Stimulated activated memory B cell treated with anti-CD40 and anti-IgM and Interleukin-4, amounts not matched to agents 10 μg/mL and 1 μg/mL and 100 μg/mL, for 72 hours (primary cell): Measurements from ENCODE around the gene GPANK1.
A peak's percentile ranks its signal among the peaks of the same experiment; 100 is the strongest.

Source experiments
- ATAC-seq: fragments of 150-1000 bp; cut with Tn5 transposase; 2 replicates; pipeline ENCODE4 v1.10.0; 2021
- H3K27ac Mint-ChIP-seq: one replicate; pipeline ENCODE4 v1.8.0; 2022; ENCODE audit warnings: mild to moderate bottlenecking, mixed read lengths
- H3K27me3 Mint-ChIP-seq: one replicate; pipeline ENCODE4 v1.8.0; 2022; ENCODE audit warnings: mixed read lengths
- H3K36me3 Mint-ChIP-seq: one replicate; pipeline ENCODE4 v1.8.0; 2022; ENCODE audit warnings: mixed read lengths
- H3K4me1 Mint-ChIP-seq: one replicate; pipeline ENCODE4 v1.8.0; 2022; ENCODE audit warnings: mixed read lengths
- H3K4me3 Mint-ChIP-seq: one replicate; pipeline ENCODE4 v1.8.0; 2022; ENCODE audit warnings: mild to moderate bottlenecking, moderate library complexity, mixed read lengths
- H3K9me3 Mint-ChIP-seq: one replicate; pipeline ENCODE4 v1.8.0; 2022; ENCODE audit warnings: mixed read lengths

Gene GPANK1

DNA sequence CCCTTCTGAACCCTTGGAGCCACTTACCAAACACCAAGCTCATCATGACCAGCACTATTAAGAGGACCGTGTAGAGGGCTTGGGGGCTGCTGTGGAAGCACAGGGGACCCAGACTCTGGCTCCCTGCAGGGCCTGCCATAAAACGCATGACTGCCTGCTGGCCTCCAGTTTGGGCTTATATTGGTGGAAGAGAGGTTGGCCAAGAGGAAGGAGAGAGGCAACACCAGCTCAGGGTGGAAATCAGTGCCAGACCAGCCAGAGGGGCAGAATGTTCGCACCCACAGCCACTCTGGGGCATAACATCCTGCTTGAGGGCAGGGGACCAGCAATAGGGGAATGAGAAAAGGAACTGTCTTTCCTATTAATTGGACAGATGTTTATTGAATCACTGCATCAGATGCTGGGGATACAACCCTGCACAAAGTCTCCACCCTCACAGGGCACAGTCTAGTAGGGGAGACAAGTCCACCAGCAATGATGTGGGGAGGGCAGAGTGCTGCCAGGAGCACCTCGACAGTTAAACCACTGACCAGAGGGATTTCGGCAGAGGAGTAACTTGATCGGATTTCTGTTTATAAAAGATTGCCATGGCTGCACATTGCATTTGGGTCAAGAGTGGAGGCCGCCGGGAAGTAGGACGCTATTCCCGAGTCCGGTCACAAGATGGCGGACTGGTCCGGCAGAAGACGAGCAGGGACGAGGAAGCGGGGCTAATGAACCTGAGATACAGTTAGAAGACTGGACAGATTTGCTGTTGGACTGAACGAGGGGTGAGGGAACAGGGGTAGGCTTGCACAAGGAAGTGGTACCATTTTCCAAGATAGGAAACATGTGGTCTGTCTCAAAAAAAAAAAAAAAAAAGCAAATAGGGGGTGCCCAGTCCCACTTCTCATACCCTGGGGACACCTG is 15.7 kb upstream of the GPANK1 start, which contains the start of gene LY6G5C:
TSS of gene LY6G5C (minus strand) at position 842 of the 909 bp plus-strand sequence. CDS start at position 148, 694 bp downstream.
- H3K4me1 Mint-ChIP-seq, result peaks cover 37% of the 10 kb centered on the region
- peak within 1 kb of the TSS; percentile 47 for H3K27ac Mint-ChIP-seq
- peak within 1 kb of the TSS; percentile 77 for H3K4me3 Mint-ChIP-seq
- H3K36me3 Mint-ChIP-seq, result peaks cover 7% of the 10 kb centered on the region
- no peaks in the 10 kb centered on the region for H3K9me3 Mint-ChIP-seq
- ATAC-seq, result peak; percentile 78
- no peaks in the 10 kb centered on the region for H3K27me3 Mint-ChIP-seq

DNA sequence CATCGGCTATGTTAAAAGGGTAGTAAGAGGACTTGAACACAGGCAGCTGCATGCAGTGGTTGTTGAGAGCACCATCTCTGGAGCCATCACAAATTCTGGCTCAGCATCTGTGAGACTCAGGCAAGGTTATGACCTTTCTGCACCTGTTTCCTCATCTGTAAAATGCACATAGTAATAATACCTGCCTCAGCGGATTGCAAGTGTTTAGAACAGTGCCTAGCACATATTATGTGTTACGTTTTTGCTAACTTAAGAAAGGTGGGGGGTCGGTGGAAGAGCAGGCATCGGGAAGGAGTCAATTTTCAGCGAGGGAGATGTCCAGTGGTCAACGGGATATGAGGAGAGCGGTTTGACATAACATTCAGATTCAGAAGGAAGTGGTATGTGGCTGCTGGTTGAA is 13.2 kb upstream of the GPANK1 start:
- H3K27ac Mint-ChIP-seq, result peak overlapping the region; percentile 6
- peaks cover 6% of the 10 kb centered on the region for H3K36me3 Mint-ChIP-seq
- no peak for ATAC-seq
- no peaks in the 10 kb centered on the region for H3K9me3 Mint-ChIP-seq
- H3K4me3 Mint-ChIP-seq, result no peak overlapping the region
- H3K4me1 Mint-ChIP-seq, result peaks cover 37% of the 10 kb centered on the region
- H3K27me3 Mint-ChIP-seq, result no peaks in the 10 kb centered on the region

DNA sequence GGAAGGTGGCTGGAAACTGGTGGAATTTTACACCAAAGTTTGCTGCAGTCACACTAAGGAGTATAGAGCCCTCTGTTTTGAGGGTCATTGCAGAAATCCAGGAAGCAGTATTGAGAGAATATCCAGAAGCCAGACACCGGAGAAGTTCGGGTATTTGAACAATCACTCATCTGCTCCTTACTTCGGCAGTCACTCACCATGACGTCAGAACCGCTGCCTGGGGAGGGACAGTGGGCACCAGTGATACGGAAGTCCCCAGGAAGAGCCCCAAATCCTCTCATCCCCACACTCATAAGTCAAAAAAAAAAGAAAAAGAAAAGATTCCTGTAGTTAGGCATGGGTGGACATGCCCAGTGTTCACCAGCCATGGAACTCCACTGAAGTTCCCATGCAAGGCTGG is 12.1 kb upstream of the GPANK1 start:
- peaks cover 16% of the 10 kb centered on the region for H3K36me3 Mint-ChIP-seq
- H3K27me3 Mint-ChIP-seq, result no peaks in the 10 kb centered on the region
- peaks cover 37% of the 10 kb centered on the region for H3K4me1 Mint-ChIP-seq
- no peaks in the 10 kb centered on the region for H3K9me3 Mint-ChIP-seq
- H3K27ac Mint-ChIP-seq, result peak overlapping the region; percentile 67
- no peak for ATAC-seq
- H3K4me3 Mint-ChIP-seq, result no peak overlapping the region

DNA sequence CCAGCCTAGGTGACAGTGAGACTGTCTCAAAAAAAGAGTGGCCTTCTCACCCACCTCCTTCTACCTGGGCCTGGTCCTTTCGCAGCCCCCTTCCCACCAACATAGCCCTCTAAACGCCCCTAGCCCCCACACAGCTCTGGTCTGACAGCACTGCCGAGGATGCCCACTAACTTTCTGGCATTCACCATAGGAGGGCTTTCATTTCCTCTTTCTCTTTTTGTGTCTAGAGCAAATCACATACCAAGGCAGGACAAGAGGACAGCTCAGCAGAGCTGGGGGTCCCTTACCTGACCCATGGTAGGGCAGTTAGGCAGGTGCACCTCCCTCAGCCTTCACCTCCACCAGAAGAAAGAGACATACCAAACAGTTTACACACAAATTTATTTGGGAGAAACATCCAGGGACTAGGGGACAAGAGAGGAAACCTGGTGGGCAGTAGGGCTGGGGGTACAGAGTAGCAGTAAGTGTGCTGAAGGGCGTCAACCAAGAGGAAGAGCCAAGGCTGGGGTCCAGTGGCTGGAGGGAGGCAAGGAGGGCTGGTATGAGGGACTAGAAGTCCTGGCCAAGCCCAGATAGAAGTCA is 11.6 kb upstream of the GPANK1 start:
- Mint-ChIP-seq H3K27ac (peak overlapping the region; percentile 67), H3K27me3 (no peaks in the 10 kb centered on the region), H3K4me3 (no peak overlapping the region), H3K9me3 (no peaks in the 10 kb centered on the region), H3K36me3 (peaks cover 19% of the 10 kb centered on the region), H3K4me1 (peaks cover 33% of the 10 kb centered on the region)
- ATAC-seq, result peak; percentile 50

DNA sequence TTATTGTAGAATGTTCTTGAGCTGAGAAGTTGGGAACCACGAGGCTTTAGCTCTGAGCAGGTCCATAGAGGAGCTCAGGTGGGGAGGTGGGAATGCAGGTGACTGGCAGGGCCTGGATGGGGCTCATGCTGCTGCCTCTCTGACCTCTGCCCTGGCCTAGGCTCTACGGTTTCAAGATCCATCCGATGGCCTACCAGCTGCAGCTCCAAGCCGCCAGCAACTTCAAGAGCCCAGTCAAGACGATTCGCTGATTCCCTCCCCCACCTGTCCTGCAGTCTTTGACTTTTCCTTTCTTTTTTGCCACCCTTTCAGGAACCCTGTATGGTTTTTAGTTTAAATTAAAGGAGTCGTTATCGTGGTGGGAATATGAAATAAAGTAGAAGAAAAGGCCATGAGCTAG is 4.9 kb upstream of the GPANK1 start, which contains the start of gene LY6G5B:
TSS of gene LY6G5B (plus strand) at position 301 of the 400 bp plus-strand sequence. CDS start 975 bp downstream, outside the sequence.
- H3K4me3 Mint-ChIP-seq, result no peak within 1 kb of the TSS
- H3K27ac Mint-ChIP-seq, result no peak within 1 kb of the TSS
- H3K4me1 Mint-ChIP-seq, result peaks cover 28% of the 10 kb centered on the region
- ATAC-seq, result no peak
- H3K27me3 Mint-ChIP-seq, result no peaks in the 10 kb centered on the region
- peaks cover 58% of the 10 kb centered on the region for H3K36me3 Mint-ChIP-seq
- H3K9me3 Mint-ChIP-seq, result no peaks in the 10 kb centered on the region

DNA sequence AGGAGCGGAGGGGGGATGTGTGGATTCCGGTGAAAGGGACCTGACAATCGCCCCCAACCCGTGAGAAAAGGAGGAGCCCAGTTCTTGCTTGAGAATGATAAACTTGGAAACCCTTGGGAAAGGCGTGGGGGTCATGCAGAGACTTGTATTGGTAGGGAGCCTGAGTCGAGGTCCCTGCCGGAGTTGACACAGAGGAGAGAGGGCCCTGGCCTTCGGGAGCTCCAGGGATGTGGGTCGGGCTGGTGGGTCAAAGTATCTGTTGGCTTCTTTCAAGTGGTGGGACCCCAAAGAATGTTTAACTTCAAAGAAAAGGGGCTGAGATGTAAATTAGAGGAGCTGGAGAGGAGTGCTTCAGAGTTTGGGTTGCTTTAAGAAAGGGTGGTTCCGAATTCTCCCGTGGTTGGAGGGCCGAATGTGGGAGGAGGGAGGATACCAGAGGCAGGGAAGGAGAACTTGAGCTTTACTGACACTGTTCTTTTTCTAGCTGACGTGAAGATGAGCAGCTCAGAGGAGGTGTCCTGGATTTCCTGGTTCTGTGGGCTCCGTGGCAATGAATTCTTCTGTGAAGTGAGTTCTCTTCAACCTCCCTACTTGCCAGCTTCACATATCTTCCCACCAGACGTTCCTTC is 1.7 kb upstream of the GPANK1 start:
- H3K9me3 Mint-ChIP-seq, result no peaks in the 10 kb centered on the region
- peaks cover 65% of the 10 kb centered on the region for H3K36me3 Mint-ChIP-seq
- peak overlapping the region; percentile 95 for H3K4me3 Mint-ChIP-seq
- peaks cover 60% of the 10 kb centered on the region for H3K4me1 Mint-ChIP-seq
- H3K27me3 Mint-ChIP-seq, result no peaks in the 10 kb centered on the region
- peak overlapping the region; percentile 98 for H3K27ac Mint-ChIP-seq
- ATAC-seq, result no peak

DNA sequence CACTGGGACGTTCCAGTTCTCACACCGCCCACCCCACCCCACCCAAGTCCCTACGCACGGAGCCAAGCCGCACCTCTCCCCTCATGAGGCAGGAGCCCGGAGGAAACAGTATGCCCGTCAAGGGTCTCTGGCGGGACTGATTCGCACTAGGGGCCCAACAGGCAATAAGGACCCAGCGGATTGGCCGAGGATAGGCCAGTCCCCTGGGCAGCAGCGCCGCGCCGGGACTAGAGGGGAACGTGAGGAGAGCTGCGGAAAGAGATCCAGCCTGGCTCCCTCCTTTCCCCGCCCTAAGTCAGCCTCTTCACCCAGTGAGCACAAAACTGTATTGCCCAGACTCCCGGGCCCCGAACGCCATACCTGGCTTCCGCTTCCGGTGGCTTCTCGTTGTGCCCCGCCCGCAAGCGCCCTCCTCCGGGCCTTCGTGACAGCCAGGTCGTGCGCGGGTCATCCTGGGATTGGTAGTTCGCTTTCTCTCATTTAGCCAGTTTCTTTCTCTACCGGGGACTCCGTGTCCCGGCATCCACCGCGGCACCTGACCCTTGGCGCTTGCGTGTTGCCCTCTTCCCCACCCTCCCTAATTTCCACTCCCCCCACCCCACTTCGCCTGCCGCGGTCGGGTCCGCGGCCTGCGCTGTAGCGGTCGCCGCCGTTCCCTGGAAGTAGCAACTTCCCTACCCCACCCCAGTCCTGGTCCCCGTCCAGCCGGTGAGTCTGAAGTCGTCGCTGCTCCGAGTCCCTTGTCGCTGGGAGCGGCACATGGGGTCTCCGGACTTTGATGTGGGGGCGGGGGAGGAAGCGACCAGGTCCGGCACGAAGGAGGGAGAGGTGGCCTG is 922 bp upstream of the GPANK1 start, which contains the start of gene CSNK2B:
TSS of gene CSNK2B (plus strand) at position 580 of the 836 bp plus-strand sequence. CDS start 752 bp downstream, outside the sequence.
- H3K27ac Mint-ChIP-seq, result peak within 1 kb of the TSS; percentile 98
- H3K4me3 Mint-ChIP-seq, result peak within 1 kb of the TSS; percentile 95
- peak; percentile 94 for ATAC-seq
- no peaks in the 10 kb centered on the region for H3K9me3 Mint-ChIP-seq
- H3K27me3 Mint-ChIP-seq, result no peaks in the 10 kb centered on the region
- peaks cover 67% of the 10 kb centered on the region for H3K4me1 Mint-ChIP-seq
- peaks cover 57% of the 10 kb centered on the region for H3K36me3 Mint-ChIP-seq

DNA sequence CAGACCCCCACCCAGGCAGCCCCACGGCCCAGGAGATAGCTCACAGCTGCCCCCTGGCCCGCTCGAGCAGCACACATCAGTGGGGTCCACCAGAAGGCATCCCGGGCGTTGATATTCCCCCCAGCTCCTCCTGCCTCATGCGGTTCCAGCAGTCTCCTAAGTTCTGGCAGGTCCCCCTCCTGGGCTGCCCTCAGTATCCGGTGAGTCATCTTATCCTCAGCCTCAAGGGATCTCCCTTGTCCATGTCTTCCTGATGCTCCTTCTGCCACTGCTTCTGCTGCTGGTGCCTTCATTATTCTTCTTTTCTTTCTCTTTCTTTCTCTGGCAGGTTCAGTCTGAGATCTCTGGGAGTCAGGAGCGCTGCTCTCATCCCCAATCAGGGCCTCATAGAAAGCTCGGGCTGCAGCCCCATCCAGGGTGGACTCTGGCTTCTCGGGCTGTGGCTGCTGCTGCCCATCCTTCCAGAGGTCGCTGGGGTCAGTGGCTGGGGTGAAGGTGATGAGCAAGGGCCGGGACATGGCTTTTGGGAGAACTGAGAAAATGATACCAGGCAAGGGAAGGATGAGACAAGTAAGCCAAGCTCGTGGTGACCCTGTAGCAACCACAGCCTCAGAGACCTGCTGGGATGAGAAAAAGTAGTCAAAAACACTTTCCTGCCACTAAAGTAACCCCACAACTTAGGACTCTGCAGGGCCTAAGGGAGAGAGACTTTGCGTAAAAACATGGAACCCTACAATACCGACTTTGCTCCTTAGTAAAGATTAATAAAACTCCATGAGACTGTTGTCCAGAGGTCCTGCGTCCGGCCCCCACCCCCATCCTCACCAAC is 622 bp downstream of the GPANK1 start:
- H3K36me3 Mint-ChIP-seq, result peaks cover 60% of the 10 kb centered on the region
- no peak for ATAC-seq
- H3K9me3 Mint-ChIP-seq, result no peaks in the 10 kb centered on the region
- peaks cover 79% of the 10 kb centered on the region for H3K4me1 Mint-ChIP-seq
- peak overlapping the region; percentile 95 for H3K4me3 Mint-ChIP-seq
- H3K27me3 Mint-ChIP-seq, result no peaks in the 10 kb centered on the region
- peak overlapping the region; percentile 98 for H3K27ac Mint-ChIP-seq

DNA sequence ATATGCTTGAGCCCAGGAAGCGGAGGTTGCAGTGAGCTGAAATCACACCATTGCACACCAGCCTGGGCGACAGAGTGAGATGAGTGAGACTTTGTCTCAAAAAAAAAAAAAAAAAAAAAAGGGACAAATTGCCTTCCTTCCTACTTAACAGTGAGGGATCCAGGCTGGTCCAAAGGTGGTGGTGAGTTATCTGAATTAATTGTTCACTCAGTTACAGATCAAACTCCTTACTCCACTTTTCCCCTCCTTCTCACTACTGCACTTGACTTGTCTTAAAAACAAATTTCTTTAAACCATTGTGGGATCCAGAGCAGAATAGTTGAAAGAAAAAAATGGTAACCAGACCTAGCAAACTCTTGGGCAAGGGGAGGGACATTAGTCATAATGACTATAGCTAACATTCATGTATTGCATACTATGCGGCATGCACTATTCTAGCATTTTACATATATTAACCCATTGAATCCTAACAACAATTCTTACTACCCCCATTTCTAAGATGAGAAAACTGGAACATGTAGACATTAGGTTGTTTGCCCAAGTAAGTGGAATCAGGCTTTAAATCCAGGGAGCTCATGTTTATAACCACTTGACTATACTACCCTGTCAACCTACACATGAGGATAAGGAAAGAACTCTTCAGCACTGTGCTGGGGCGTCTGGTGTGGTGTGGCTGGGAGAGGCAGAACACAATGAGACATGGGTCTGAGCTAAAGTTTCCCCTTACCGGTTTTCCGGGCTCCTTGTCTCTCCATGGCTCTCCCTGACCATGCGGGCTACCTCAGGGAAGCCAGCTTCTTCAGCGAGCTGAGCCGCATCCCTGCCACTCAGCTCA is 1.5 kb downstream of the GPANK1 start:
- peak overlapping the region; percentile 98 for H3K27ac Mint-ChIP-seq
- peaks cover 86% of the 10 kb centered on the region for H3K4me1 Mint-ChIP-seq
- peak overlapping the region; percentile 95 for H3K4me3 Mint-ChIP-seq
- no peak for ATAC-seq
- no peaks in the 10 kb centered on the region for H3K27me3 Mint-ChIP-seq
- H3K36me3 Mint-ChIP-seq, result peaks cover 60% of the 10 kb centered on the region
- no peaks in the 10 kb centered on the region for H3K9me3 Mint-ChIP-seq

DNA sequence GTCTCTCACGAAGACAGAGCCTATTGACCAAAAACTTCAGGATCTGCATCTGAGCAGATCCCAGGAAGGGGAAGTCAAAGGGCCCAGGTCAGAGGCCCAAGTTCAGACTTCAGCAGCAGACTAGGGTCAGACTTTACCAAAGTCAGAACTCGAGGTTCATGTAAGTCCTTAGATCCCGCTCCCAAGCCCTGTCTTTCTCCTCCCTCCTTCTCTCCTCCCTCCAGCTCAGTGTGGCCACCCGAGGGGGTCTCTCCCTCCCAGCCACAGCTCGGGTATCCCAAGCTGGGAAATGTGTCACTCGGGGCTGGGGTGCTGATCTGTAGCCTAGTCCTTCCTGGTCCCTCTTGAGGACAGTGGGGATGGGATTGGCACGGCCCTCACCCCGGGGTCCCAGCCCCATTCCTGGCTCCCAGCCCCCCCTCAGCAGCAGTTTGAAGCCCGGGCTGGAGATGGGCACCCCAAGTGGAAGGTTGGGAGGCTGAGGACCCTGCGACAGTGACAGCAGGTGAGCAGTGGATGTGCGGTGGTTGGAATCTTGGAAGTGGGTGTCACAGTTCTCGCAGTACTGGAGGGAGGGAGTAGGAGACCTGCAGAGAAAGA is 2.6 kb downstream of the GPANK1 start:
- Mint-ChIP-seq H3K36me3 (peaks cover 66% of the 10 kb centered on the region), H3K27ac (peak overlapping the region; percentile 98), H3K4me1 (peaks cover 88% of the 10 kb centered on the region), H3K4me3 (peak overlapping the region; percentile 46), H3K9me3 (no peaks in the 10 kb centered on the region), H3K27me3 (no peaks in the 10 kb centered on the region)
- ATAC-seq, result no peak

DNA sequence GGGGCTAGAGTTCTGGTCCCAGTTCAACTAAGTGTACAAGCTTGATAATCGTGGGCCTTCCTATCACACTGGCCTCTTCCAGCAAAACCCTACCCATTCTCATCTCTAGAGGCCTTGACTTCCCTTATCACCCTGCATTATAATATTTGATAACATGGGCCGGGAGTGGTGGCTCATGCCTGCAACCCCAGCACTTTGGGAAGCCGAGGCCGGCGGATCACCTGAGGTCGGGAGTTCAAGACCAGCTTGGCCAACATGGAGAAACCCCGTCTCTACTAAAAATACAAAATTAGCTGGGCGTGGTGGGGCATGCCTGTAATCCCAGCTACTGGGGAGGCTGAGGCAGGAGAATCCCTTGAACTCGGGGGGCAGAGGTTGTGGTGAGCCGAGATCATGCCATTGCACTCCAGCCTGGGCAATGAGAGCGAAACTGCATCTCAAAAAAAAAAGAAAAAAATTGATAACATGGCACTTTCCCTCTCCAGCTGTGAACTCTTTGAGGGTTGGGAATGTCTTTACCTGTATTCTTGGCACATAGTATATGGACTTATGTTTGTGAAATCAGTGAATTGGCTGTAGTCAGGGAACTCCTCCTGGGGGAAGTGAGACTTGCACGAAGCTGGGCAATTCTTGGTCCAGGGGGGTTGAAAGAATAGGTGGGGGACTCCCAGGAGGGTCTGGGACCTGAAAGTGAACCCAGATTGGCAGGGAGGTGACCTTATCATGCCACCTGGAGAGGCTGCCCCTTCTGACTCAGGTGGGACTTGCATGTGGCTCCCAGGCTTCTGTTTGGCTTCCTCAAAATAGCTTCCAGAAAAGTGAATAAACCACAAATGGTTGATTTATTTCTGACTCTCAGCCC is 3.3 kb downstream of the GPANK1 start:
- no peaks in the 10 kb centered on the region for H3K27me3 Mint-ChIP-seq
- H3K4me3 Mint-ChIP-seq, result peak overlapping the region; percentile 97
- H3K4me1 Mint-ChIP-seq, result peaks cover 87% of the 10 kb centered on the region
- no peak for ATAC-seq
- H3K27ac Mint-ChIP-seq, result peak overlapping the region; percentile 98
- no peaks in the 10 kb centered on the region for H3K9me3 Mint-ChIP-seq
- peaks cover 69% of the 10 kb centered on the region for H3K36me3 Mint-ChIP-seq
